ENCODE measurements around the gene ARHGAP9. TPM values are rescaled to one million over a fixed set of nuclear protein-coding genes. Genes with fewer than 3 reads are reported as not detected.

The ARHGAP9 gene
- polyA plus RNA-seq, 1 of the 3 experiments (the other 2 are of a cell fraction): 0.66 TPM

- Histone ChIP-seq H3F3A (replicated peaks; ENCODE audit: insufficient read depth) (no peaks in the 10 kb centered on the region), H3K79me2 (ENCODE audit: insufficient read depth) (no peaks in the 10 kb centered on the region), H3K27ac (ENCODE audit: low read depth in 2 of 2, low read length in 1 of 2) (no peak overlapping the region), H3K9me2 (no peaks in the 10 kb centered on the region), H3K9ac (no peak overlapping the region), H3K36me3 (replicated peaks in 1 of 2; ENCODE audit: control insufficient read depth in 1 of 2, insufficient read depth in 2 of 2, low read length in 1 of 2) (no peaks in the 10 kb centered on the region), H3K4me3 (ENCODE audit: low read depth in 2 of 2, low read length in 1 of 2) (no peak overlapping the region), H2AFZ (ENCODE audit: low read depth) (no peak overlapping the region), H3K27me3 (ENCODE audit: insufficient read depth) (peaks cover 87% of the 10 kb centered on the region), H3K9me3 (no peaks in the 10 kb centered on the region), H3K4me1 (ENCODE audit: control insufficient read depth in 1 of 2, insufficient read depth in 2 of 2, low read depth in 1 of 2, low read length in 1 of 2) (peaks cover 0 to under 1% of the 10 kb centered on the region in 2 experiments; a peak in 1 of 4 replicates), H3K4me2 (no peak overlapping the region), H4K20me1 (ENCODE audit: insufficient read depth) (no peaks in the 10 kb centered on the region)
- CTCF ChIA-PET: interaction anchor here (0.7 to 2.8 kb wide), 7 partner anchors 8 to 230 kb away, joined by 3 to 22 read pairs (median 7); partner anchors contain the start of gene GLI1
- POLR2A ChIA-PET: no interaction called here
- DNase-seq: no peak
- TF ChIP-seq CHD2 (IDR thresholded peaks at IDR 0.05; ENCODE audit: low read length, partially characterized antibody): no peak
- no peak for TF ChIP-seq REST (IDR thresholded peaks at IDR 0.05; ENCODE audit: low read depth, low read length)
- no peak for TF ChIP-seq ELF1 (IDR thresholded peaks at IDR 0.05)
- TF ChIP-seq USF2 (IDR thresholded peaks at IDR 0.05; ENCODE audit: borderline replicate concordance, low read depth, low read length): no peak
- TF ChIP-seq EZH2phosphoT487 (IDR thresholded peaks at IDR 0.05; ENCODE audit: borderline replicate concordance, low read depth): no peak
- no peak for TF ChIP-seq NFIC (IDR thresholded peaks at IDR 0.05; ENCODE audit: borderline replicate concordance)
- TF ChIP-seq RCOR1 (IDR thresholded peaks at IDR 0.05; ENCODE audit: low read length): no peak
- TF ChIP-seq RAD21 (IDR thresholded peaks at IDR 0.05; ENCODE audit: low read length): no peak
- TF ChIP-seq IRF3 (IDR thresholded peaks at IDR 0.05; ENCODE audit: low read depth, low read length): no peak
- no peak for TF ChIP-seq TCF12 (IDR thresholded peaks at IDR 0.05)
- TF ChIP-seq POLR2AphosphoS5 (IDR thresholded peaks at IDR 0.05; ENCODE audit: low read depth, low read length): no peak
- no peak for TF ChIP-seq FOSL2 (IDR thresholded peaks at IDR 0.05; ENCODE audit: borderline replicate concordance, low read depth)
- TF ChIP-seq, protein P1, sequence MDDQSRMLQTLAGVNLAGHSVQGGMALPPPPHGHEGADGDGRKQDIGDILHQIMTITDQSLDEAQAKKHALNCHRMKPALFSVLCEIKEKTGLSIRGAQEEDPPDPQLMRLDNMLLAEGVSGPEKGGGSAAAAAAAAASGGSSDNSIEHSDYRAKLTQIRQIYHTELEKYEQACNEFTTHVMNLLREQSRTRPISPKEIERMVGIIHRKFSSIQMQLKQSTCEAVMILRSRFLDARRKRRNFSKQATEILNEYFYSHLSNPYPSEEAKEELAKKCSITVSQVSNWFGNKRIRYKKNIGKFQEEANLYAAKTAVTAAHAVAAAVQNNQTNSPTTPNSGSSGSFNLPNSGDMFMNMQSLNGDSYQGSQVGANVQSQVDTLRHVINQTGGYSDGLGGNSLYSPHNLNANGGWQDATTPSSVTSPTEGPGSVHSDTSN (IDR thresholded peaks at IDR 0.05): no peak
- no peak for TF ChIP-seq GATA2 (CRISPR knock-in tag; IDR thresholded peaks at IDR 0.05)
- TF ChIP-seq TAF1 (IDR thresholded peaks at IDR 0.05; ENCODE audit: borderline replicate concordance, low read depth, low read length): no peak
- 59% methylated on average over 8 of the region's 14 CpGs for WGBS (ENCODE audit: low lambda C conversion rate)
These were observed 9.2 kb downstream of the ARHGAP9 start for GRCh38 chr12:57470286-57470969.

All from SK-N-SH (cell line).